BJ (cell line): ENCODE measurements around the gene SNRPB2. TPM values are rescaled to one million over a fixed set of nuclear protein-coding genes. Genes with fewer than 3 reads are reported as not detected.

Source experiments
- CTCF ChIA-PET: fragments of 350-600 bp; formaldehyde crosslinking; extraction: SDS; loops from one replicate; lab custom pipeline; 2021; ENCODE audit warnings: antibody characterized with exemption, inconsistent platforms; lab: Yijun Ruan, JAX
- POLR2A ChIA-PET: fragments of 300-600 bp; sonication (Branson Sonifier 250); formaldehyde crosslinking; extraction: SDS; loops from one replicate; lab custom pipeline; 2021; ENCODE audit warnings: antibody characterized with exemption; lab: Charles Lee
- DNase-seq: peaks from one replicate; pipeline ENCODE4 v3.0.0-alpha.2; 2011; ENCODE audit warnings: low read depth
- H3K27me3 ChIP-seq: 2 replicates; pipeline ENCODE4 v1.6.0; 2011; ENCODE audit warnings: low read length; ENCODE audit not compliant: control insufficient read depth, insufficient read depth
- H3K36me3 ChIP-seq: 2 replicates; pipeline ENCODE4 v1.5.1; 2011; ENCODE audit warnings: low read length; ENCODE audit not compliant: control insufficient read depth, insufficient read depth
- H3K4me3 ChIP-seq: 2 replicates; pipeline ENCODE4 v1.5.1; 2011; ENCODE audit warnings: low read depth, mild to moderate bottlenecking, control low read depth, low read length
- polyA plus RNA-seq: library from polyadenylated mRNA; depleted of rRNA; stranded (reverse); fragments of >200 nt; gene quantifications from 2 replicates; pipeline ENCODE4 v1.2.3, GENCODE V29; 2011
- TF ChIP-seq, protein P1 (sequence below): IDR thresholded peaks from 2 replicates; pipeline ENCODE4 v1.5.1; 2011; ENCODE audit warnings: low read depth, mild to moderate bottlenecking, control low read depth, inconsistent platforms, low read length, moderate library complexity; ENCODE audit not compliant: insufficient read depth

Gene SNRPB2
- polyA plus RNA-seq, 1 experiment, result 28.1 TPM

DNA sequence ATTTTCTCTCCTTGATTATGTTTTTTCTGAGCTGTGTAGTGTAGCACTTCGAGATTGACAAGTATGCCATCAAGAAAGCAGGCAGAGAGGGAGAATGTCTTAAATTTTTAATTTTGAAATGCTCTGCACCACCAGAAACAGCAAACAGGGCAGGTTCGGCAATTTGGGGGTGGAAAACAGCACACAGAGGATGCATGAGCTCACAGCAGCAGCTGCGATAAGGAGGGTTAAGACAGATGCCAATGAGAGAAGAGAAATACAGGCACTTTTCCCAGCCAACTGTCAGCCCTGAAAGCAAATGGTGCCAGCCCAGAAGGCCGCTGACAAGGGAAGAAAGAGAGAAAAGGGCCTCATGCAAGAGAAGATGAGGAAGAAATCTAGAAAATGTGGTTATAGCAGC, 15.1 kb upstream of the SNRPB2 start:
- CTCF ChIA-PET, result no interaction called here
- Histone ChIP-seq H3K36me3 (no peaks in the 10 kb centered on the region), H3K4me3 (no peak overlapping the region), H3K27me3 (no peaks in the 10 kb centered on the region; the same call in 1 of the 2 replicates)
- POLR2A ChIA-PET, result no interaction called here
- DNase-seq, result no peak
- TF ChIP-seq, protein P1, sequence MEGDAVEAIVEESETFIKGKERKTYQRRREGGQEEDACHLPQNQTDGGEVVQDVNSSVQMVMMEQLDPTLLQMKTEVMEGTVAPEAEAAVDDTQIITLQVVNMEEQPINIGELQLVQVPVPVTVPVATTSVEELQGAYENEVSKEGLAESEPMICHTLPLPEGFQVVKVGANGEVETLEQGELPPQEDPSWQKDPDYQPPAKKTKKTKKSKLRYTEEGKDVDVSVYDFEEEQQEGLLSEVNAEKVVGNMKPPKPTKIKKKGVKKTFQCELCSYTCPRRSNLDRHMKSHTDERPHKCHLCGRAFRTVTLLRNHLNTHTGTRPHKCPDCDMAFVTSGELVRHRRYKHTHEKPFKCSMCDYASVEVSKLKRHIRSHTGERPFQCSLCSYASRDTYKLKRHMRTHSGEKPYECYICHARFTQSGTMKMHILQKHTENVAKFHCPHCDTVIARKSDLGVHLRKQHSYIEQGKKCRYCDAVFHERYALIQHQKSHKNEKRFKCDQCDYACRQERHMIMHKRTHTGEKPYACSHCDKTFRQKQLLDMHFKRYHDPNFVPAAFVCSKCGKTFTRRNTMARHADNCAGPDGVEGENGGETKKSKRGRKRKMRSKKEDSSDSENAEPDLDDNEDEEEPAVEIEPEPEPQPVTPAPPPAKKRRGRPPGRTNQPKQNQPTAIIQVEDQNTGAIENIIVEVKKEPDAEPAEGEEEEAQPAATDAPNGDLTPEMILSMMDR, result no peak

DNA sequence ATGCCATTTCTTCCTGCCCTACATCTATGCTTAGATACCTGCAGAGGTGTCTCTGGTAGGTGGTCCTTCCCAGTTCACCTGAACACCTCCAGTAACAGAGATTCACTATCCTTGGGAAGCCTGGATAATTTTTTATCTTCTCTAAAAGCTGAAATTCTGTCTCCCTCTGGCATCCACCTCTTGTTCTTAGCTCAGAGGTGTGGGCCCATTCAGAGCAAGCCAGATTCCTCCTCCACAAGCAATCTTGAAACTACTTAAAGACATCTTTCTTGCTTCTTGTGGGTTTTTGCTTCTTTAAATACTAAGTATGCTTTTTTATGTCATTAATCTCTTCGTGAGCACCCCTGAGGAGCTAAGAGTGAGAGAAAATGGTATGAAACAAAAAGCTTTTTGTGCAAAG, 10.4 kb upstream of the SNRPB2 start:
- DNase-seq, result no peak
- ChIA-PET CTCF (interaction anchor here (0.6 kb wide), 1 partner anchor 32 kb away, joined by 3 read pairs; no protein-coding TSS in a partner anchor), POLR2A (no interaction called here)
- H3K27me3 ChIP-seq, result peaks cover 1% of the 10 kb centered on the region; the same call in 1 of the 2 replicates
- TF ChIP-seq, protein P1, result no peak
- H3K36me3 ChIP-seq, result no peaks in the 10 kb centered on the region
- H3K4me3 ChIP-seq, result no peak overlapping the region

DNA sequence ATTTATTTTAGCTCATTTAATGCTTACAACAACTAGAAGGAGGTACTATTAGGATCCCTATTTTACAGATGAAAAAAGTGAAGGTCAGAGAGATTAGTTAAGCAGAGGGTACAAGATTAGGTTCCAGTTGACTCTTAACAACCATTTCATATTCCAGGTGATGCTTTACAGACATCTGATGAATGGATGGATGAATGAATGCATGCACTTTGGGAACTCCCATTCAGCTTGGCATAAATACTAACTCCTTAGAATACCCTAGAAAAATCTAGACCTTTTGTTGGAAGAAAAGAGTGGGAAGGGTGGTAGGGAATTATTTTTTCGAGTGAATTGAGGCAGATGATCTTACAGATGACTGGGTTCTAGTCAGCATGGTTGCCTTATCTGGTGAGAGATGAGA, 746 bp upstream of the SNRPB2 start:
- ChIA-PET CTCF (interaction anchor here (1.0 kb wide), 1 partner anchor 32 kb away, joined by 3 read pairs; no protein-coding TSS in a partner anchor), POLR2A (no interaction called here)
- TF ChIP-seq, protein P1, result no peak
- DNase-seq, result no peak
- H3K36me3 ChIP-seq, result peaks cover under 1% of the 10 kb centered on the region
- no peak overlapping the region for H3K4me3 ChIP-seq
- H3K27me3 ChIP-seq, result peaks cover 1% of the 10 kb centered on the region; the same call in 1 of the 2 replicates

DNA sequence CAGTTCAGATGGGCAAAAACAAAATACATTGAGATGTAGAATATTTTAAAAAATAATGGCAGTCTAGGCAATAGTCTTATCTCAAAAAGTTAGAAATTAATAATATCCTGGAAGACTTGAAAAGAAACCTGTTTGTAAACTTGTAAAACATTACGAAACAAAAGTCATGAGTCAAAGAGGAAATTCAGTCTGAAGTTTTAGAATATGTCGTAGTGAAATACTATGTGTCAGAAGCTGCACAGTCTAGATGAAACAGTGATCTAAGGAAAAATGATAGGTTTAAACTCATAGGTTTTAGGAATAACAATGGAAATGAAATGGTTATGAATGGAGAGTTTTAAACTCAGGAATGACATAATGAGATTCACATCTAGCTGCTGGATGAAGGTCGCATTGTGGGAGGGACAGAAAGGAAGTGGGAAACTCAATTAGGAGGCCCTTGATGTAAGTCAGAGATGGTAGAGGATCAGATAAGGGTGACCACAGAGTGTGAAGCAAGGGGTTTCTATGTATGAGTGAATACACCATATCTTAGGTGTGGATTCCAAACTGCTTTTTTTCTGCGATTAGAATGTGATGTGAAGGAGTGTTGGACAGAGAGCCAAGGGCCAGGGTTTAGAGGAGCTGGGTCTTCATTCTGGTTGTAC, 2.8 kb downstream of the SNRPB2 start:
- ChIA-PET CTCF (no interaction called here), POLR2A (no interaction called here)
- Histone ChIP-seq H3K4me3 (no peak overlapping the region), H3K36me3 (peaks cover 6% of the 10 kb centered on the region), H3K27me3 (no peaks in the 10 kb centered on the region)
- no peak for DNase-seq
- TF ChIP-seq, protein P1, result no peak

DNA sequence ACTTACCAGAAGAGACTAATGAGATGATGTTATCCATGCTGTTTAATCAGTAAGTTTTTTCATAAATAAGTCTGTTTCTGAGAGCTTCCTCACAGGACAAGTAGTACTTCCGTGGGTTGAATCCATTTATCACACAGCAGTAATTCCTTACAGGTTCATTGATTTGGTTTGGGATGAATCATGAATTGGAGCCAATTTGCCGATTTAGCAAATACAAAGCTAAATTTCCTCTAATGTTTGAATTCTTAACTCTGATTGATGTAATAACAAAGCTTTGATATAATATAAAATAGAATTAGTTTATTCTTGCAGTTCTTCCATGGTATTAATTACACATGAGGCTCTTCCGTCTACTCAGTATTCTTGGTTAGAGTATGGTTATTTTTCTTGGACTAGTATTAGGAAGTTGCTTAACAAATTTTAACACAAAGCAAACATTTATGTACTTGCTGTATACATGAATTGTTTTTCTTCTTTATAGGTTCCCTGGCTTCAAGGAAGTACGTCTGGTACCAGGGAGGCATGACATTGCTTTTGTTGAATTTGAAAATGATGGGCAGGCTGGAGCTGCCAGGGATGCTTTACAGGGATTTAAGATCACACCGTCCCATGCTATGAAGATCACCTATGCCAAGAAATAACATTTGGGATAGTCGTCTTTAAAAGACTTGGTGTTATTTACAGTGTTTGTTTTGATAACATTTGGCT, 10.7 kb downstream of the SNRPB2 start:
- Histone ChIP-seq H3K36me3 (peaks cover 2% of the 10 kb centered on the region), H3K27me3 (no peaks in the 10 kb centered on the region), H3K4me3 (no peak overlapping the region)
- POLR2A ChIA-PET, result no interaction called here
- no peak for DNase-seq
- TF ChIP-seq, protein P1, result no peak
- CTCF ChIA-PET, result interaction anchor here (1.9 kb wide), 1 partner anchor 21 kb away, joined by 9 read pairs; no protein-coding TSS in a partner anchor
